Activated CD4-positive, alpha-beta T cell treated with anti-CD3 and anti-CD28 coated beads for 4 hours (primary cell): ENCODE data around the gene NUDT2.

Source experiments
- DNase-seq, 2 donors: peaks; one replicate each; pipeline ENCODE4 v3.0.0-alpha.2; 2020

NUDT2 gene

GRCh38 chr9:34371886-34372466, 42.6 kb downstream of the NUDT2 start:
- no peak for DNase-seq

DNA sequence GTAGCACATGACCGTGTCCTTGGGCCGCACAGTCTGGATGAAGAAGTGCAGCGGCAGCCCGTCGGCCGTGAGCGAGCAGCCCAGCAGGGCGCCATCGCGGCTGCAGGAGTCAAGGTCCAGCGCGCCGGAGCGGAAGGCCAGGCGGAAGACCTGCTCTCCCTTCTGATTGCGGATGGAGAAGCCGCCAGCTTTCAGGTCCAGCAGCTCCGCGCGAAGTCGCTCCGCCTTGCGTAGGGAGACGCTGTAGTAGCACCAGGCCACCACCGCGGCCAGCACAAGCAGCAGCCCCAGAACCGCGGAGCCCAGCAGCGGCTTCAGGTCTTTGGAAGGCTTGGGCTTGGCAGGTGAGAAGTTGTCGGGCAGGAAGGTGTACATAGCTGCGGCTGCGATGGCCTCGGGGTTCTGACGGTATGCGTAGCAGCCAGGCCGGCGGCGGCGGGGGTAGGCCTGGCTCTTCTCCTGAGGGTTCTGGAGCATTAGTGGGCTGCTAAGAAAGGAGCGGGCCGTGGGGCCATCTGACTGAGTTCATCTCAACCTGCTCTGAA, 43.2 kb downstream of the NUDT2 start:
- no peak for DNase-seq

GRCh38 chr9:34373749-34374148, 44.4 kb downstream of the NUDT2 start:
- no peak for DNase-seq

GRCh38 chr9:34374339-34374738, 45.0 kb downstream of the NUDT2 start:
- DNase-seq: no peak

DNA sequence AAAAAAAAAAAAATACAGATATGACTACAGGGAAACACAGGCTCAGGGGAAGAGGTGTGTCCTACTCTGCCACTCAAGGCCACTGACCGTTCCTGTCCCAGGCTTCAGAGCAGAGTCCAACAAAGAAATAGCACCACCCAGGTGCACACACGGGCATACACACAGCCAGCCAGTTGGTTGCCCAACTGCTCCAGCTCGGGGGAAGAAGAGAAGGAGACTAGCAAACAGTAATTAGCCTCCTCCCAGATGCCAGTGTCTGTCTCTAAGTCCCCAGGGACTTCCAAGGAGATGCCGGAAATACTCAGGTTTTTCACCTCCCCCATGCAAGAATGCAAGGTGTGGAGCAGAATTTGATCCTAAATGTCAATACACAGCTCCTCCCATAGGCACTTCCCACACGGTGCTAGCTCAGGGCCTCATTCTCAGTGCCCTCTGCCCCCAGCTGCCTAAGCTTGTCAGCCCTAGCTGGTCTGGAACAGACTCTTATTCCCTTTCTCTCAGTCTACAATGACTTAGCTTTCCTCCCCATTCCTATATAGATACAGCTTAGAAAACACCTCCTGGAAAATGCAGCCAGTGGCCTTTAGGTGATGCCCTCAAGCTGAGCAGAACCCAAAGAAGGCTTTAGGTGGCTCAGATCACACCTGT, 45.7 kb downstream of the NUDT2 start:
- DNase-seq: no peak

DNA sequence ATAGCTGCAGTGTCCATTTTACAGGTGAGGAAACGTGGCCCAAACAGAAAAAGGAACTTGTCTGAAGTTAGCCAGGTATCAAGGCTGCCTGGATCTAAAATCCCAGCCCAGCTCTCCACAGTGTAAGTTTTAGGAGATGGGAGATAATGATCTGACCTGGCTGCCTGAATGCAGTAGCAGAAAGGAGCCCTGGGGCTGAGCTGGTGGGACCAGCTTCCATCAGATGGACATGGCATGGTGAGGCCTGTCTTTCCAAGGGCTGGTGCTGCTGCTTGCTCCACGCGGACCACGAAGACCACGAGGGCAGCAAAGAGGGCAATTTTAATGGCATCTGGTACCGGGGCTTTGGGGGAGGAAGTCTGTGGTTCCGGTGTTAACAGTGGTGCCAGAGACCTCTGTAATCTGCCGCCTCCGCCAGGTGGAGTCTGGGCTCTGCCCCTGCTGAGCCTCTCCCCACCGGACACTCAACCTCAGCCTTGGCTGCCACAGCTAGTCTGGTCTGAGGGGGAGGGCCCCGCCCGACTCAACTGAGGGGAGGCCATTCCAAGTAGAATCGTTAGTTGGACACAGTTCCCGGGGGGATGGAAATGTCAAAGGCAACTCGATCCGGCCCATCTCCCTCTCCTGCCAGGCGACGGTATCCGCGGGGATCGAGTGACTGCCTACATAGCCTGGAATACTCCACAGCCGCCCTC, 46.7 kb downstream of the NUDT2 start:
- peak; percentile 36 to 37 for DNase-seq

DNA sequence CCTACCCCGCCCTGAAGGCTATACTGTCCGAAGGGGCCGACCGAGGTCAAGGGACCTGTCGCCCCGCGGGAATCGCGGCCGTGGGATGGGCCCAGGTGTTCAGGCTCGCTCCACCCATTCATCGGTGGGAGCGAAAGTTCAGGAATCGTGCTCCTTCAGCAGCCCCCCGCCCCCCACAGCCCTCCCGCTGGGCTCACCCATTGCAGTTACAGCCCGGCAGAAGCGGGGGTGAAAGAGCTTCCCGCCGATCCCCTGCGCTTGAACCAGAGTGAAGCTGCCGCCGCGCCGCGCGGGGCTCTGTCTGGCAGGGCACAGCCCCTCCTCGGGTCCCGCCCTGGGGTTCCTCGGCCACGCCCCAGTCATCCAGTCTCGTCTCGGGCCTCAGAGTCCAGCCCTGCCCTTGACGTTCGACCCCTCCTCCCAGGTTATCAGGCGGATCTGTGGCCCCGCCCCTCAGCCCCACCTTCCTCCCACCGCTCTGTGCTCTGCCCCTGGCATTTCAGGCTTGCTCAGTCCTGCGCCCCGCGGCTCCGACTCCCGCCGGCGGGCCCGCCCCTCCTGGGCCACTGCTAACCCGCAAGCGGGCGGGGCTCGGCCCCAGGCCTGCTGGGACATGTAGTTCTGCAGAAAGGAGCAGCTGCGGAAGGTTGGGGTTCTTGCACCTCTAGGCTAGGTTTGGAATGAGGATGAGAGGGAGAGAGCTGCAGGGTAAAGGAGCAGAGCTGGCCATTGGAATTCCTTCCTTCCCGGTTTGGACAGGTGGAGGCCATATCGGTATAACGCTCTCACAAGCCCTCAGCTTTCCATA, 47.4 kb downstream of the NUDT2 start, which contains the start of gene MYORG:
MYORG (minus strand) TSS at position 303 of the 808 bp plus-strand sequence. CDS start 3,955 bp downstream, outside the sequence.
- DNase-seq: peak; percentile 93 to 96

DNA sequence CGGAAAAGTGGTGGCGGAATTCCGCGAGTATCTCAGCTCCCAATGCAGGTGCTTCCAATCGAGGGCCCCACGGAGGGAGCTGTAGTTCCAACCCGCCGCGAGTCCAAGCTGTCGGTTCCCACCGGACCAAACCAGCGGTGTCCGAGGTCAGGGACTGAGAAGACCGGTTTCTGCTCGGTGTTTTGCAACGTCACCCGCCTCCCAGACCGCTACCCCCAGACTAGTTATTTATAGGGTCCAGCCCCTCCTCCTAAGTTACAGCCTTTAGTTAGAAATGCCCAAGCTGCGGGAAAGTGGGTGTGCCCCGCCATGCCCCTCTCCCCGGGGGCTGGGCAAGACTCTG, 48.0 kb downstream of the NUDT2 start:
- no peak for DNase-seq

GRCh38 chr9:34378376-34379060, 49.1 kb downstream of the NUDT2 start:
- no peak for DNase-seq

- peak; percentile 86 to 94 for DNase-seq
These were observed 50.1 kb downstream of the NUDT2 start for GRCh38 chr9:34379334-34380033.

DNA sequence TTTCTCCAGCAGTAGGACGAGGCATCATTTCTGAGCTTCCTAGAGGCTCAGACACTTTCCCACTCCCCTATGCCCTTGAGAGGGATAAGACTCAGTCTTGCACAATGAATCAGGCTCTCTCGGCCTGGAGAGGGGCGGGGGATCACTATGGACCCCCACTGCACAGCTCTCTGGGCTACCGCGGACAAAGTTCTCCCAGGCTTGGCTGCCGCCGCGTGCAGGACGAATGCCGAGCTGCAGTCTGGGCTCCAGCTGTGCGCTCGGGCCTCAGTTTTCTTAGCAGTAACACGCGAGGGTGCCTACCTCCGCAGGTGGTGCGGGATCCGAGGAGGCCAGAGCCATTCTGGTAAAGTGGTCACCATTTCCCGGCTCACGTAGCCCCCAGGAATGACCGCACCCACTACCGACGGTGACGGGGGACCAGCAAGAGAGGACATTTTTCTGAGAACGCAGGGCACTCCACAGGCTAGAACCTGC, 50.7 kb downstream of the NUDT2 start:
- no peak for DNase-seq

- peak; percentile 74 to 75 for DNase-seq
These were observed 51.3 kb downstream of the NUDT2 start for GRCh38 chr9:34380511-34381315.

DNA sequence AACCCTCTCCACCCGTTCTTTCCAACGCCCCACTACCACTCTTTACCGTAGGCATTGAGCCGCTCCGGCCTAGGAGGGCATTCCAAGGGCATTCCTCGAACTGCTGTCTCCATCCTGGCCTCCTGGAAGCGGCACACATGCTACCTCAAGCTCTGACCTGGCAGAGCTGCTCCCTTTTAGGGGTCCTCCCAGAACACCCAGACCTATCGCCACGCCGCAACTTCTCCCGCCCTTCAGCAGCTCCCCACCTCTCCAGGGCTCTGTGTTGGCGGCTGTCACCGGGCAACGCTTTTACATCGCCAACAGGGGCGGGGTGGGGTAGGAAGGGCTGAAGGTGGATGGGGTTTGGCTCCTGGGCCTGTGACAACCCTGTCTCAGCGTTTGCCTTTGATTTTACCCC, 52.0 kb downstream of the NUDT2 start:
- no peak for DNase-seq

GRCh38 chr9:34382054-34382453, 52.7 kb downstream of the NUDT2 start:
- DNase-seq: no peak

GRCh38 chr9:34382879-34383278, 53.5 kb downstream of the NUDT2 start:
- DNase-seq: no peak

DNA sequence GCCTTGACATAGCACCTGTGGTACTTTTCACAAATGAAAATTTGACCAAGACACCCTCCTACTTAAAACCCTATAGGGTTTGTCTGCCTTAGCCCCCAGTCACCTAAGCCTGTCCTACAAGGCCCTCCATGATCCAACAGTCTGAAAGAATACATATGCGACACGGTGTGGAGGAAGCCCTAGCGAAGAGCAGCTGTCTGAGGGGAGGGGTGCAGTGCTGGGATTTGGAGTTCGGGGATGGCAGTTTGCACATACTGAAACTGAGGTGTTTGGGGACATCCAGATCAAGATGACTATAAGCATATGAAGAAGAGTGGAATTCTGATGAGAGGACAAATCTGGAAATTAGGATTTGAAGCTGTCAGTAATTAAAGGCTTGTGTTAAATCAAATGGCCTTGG, 54.5 kb downstream of the NUDT2 start:
- DNase-seq: no peak

GRCh38 chr9:34384368-34385165, 55.2 kb downstream of the NUDT2 start:
- no peak for DNase-seq

GRCh38 chr9:34385561-34386230, 56.3 kb downstream of the NUDT2 start:
- DNase-seq: no peak

GRCh38 chr9:34386656-34387055, 57.3 kb downstream of the NUDT2 start:
- no peak for DNase-seq
